Epidermal melanocyte (primary cell): ENCODE results near the gene TERT.
"Not testable (repeated sequence)": the region's sequence is repeated elsewhere in the genome, so short reads cannot be mapped to it uniquely, and the experiment has no call there.

Experiments
- DNase-seq: peaks from one replicate; pipeline ENCODE4 v3.0.0; 2011; ENCODE audit warnings: low spot score; ENCODE audit not compliant: insufficient read length

TERT gene

DNA sequence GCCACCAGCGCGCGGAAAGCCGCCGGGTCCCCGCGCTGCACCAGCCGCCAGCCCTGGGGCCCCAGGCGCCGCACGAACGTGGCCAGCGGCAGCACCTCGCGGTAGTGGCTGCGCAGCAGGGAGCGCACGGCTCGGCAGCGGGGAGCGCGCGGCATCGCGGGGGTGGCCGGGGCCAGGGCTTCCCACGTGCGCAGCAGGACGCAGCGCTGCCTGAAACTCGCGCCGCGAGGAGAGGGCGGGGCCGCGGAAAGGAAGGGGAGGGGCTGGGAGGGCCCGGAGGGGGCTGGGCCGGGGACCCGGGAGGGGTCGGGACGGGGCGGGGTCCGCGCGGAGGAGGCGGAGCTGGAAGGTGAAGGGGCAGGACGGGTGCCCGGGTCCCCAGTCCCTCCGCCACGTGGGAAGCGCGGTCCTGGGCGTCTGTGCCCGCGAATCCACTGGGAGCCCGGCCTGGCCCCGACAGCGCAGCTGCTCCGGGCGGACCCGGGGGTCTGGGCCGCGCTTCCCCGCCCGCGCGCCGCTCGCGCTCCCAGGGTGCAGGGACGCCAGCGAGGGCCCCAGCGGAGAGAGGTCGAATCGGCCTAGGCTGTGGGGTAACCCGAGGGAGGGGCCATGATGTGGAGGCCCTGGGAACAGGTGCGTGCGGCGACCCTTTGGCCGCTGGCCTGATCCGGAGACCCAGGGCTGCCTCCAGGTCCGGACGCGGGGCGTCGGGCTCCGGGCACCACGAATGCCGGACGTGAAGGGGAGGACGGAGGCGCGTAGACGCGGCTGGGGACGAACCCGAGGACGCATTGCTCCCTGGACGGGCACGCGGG is at the start of gene TERT:
TERT (minus strand) TSS at position 234 of the 815 bp plus-strand sequence; CDS start at position 155, 79 bp downstream.
- DNase-seq = no peak

DNA sequence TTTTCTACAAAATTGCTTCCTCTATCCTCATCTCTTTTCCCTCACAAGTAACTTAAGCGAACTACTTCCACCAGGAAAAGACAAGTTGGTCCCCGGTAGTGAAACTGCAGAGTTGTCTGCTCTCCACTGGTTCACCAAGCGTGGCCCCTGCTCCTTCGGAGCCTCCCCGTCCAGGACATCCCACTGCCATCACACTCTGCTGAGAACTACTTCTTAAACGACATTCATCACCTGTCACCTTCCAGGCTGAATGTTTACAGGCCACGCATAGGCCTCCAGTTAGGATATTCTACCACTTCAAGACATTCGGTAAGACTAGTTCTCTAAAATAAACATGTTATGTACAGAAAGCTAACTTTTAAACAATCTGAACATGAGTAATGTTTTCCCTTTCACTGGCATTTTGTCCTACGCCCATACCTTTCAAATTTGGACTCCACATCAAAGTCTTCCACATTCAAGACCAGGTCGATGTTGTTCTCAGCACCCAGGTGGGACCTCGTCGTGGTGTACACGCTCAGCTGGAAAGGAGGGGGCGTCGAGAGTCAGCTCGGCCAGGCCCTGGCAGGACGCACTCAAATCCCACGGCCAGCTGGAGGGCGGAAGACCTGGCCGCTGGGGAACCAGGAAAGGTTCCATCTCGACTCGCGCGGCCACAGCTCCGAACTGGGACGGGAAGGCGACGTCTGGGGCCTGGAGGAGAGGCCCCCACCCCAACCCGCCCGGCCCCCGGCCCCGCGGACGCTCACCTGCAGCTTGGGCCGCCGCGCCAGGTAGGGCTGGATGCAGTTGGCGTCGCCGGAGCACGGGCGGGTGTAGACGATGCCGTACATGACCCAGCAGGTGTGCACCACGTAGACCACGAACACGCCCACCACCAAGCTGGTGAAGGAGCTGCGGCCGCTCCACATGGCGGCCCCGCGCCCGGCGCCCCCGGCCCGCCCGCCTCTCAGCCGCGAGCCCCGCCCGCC is 49.3 kb upstream of the TERT start:
- no peak for DNase-seq

DNA sequence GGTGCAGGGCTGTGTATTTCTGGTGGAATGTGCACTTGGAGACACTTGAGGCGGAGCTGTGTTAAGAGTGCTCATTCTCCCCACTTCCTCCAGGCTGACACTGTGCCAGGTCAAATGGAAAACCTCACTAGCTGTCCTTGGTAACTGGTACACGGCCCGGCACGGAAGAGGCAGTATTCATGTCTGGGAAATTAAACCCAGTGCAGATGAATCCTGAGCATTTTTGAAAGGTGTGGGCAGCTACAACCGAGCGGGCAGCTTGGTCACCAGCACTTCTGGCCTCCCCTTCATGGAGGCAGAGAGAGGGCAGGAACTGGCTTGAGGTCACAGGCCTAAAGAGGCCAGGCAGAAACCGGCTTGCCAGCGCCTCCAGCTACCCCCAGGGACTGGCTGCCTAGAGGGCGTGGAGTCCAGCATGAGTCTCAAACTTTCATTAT is 48.5 kb upstream of the TERT start:
- DNase-seq = no peak

DNA sequence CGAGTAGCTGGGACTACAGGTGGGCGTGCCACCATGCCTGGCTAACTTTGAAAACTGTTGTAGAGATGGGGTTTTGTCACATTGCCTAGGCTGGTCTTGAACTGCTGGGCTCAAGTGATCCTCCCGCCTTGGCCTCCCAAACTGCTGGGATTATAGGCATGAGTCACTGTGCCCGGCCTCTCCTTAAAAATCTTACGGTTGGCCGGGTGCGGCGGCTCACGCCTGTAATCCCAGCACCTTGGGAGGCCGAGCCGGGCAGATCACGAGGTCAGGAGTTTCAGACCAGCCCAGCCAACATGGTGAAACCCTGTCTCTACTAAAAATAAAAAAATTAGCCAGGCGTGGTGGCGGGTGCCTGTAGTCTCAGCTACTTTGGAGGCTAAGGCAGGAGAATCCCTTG is 47.8 kb upstream of the TERT start:
- not testable (repeated sequence) for DNase-seq

DNA sequence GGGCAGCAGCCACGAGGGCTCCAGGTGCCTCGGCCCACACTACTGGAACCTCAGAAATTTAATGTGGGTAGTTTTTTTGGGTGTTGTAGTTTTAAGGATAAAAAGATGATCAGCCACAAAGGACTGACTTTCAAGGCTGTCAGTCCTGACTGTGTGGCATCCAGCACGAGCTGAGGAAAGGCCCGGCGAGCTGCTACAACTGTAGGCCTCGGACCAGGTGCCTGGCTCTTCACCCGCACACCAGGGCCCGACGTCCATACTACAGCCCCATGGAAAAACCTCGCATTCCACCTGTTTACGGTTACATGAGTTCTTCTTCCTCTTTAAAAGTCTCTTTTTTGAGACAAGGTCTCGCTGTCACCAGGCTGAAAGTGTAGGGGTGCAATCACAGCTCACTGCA is 47.4 kb upstream of the TERT start:
- no peak for DNase-seq

DNA sequence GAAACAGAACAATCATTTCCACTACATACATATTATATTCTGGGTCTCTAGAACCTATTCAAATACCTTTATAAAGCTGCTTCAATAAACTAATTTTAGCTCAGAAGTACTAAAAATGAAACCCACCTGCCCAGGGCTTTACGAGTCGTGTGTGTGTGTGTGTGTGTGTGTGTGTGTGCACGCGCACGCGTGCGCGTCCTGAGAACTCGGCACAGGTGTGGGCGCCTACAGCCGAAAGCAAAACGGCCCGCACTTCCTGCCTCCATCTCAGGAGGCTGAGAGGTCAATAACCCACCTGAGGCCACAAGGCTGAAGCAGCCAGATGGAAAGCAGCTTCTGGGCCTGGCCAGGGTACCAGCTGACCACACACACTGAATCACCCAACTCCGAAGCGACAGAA is 47.0 kb upstream of the TERT start:
- no peak for DNase-seq

DNA sequence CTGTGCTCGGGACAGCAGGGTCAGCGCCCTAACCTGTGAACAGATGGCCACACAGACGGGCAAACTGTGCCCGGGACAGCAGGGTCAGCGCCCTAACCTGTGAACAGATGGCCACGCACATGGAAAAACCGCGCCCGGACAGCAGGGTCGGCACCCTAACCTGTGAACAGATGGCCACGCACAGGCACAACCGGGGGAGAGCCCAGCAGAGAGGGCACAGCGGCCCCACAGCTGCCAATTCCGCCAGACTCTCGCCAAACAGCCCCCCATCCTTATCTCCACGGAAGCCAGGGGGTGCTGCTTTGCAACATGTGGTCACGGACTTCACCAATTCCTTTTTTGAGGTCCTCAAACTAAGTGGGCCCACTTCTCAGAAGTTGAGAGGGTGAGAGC is 44.9 kb upstream of the TERT start:
- DNase-seq = not testable (repeated sequence)

DNA sequence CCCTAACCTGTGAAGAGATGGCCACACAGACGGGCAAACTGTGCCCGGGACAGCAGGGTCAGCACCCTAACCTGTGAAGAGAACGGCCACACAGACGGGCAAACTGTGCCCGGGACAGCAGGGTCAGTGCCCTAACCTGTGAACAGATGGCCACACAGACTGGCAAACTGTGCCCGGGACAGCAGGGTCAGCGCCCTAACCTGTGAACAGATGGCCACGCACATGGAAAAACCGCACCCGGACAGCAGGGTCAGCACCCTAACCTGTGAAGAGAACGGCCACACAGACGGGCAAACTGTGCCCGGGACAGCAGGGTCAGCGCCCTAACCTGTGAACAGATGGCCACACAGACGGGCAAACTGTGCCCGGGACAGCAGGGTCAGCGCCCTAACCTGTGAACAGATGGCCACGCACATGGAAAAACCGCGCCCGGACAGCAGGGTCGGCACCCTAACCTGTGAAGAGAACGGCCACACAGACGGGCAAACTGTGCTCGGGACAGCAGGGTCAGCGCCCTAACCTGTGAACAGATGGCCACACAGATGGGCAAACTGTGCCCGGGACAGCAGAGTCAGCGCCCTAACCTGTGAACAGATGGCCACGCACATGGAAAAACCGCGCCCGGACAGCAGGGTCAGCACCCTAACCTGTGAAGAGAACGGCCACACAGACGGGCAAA is 44.4 kb upstream of the TERT start:
- DNase-seq = not testable (repeated sequence)

DNA sequence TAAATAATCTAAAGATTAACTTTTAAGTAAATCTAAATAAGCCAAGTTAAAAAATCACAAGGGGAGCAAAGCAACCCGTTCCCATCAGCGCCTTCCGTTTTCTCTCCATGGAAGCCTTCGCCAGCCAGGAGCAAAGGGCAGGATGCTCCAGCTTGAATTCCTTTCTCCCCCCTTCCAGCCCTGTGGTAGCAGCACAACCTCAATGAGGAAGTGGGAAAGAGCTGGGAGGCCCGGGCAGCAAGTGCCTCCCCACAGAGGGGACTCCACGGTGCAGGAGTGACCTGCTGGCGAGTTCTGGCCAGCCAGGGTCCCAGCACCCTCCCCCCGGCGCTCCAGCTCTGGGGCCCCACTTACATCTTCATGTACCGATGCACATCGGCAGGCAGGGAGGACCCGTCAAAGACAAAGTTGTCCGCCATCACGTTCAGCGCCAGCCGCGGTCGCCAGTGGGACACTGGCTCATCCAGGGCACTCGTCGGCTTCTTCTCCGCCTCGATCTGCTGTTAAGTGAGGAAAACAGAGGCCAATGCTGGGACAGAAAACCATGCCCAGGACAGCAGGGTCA is 43.7 kb upstream of the TERT start:
- DNase-seq = no peak

DNA sequence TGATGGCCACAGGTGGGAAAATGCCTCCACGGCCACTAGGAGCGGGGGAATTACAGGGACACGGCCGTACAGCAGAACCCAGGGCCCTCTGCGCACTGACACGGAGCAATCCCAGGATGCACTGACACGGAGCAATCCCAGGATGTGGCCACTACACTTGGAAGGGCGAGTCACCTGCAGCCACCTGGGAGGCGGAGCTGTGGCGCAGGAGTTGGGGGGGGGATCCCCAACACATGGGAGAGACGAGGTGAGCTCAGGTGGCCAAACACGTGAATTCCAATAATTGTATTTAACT is 43.3 kb upstream of the TERT start:
- DNase-seq = no peak

DNA sequence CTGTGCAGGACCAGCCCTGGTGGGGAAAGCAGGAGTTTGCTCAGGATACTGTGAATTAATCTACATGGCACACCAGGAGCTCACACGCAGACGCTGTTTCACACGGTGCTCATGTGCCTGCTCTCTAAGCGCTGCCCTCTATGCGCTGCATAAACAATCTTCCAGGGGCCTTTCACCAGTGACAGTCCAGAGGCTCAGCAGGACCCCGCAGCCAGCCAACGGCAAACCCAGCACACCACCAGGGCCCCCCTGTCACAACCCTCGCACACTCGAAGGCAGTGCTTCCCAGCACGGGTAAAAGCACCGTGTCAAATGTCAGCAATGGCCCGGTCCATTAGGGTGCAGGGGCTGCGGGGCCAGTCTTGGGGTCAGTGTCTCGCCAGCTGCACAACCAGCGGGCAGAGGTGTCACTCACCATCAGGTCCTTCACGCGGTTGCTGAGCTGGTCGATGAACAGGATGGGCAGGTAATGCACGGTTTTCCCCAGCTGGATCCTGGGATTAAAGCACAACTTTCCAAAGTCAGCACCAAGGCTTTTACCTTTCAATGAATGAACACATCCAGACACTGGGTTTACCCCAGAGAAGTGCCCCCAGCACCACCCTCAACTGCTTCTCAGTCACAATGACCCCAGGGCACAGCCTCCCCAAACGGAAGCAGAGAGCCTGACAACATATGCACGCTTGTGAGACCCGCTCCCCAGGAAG is 42.8 kb upstream of the TERT start:
- no peak for DNase-seq

DNA sequence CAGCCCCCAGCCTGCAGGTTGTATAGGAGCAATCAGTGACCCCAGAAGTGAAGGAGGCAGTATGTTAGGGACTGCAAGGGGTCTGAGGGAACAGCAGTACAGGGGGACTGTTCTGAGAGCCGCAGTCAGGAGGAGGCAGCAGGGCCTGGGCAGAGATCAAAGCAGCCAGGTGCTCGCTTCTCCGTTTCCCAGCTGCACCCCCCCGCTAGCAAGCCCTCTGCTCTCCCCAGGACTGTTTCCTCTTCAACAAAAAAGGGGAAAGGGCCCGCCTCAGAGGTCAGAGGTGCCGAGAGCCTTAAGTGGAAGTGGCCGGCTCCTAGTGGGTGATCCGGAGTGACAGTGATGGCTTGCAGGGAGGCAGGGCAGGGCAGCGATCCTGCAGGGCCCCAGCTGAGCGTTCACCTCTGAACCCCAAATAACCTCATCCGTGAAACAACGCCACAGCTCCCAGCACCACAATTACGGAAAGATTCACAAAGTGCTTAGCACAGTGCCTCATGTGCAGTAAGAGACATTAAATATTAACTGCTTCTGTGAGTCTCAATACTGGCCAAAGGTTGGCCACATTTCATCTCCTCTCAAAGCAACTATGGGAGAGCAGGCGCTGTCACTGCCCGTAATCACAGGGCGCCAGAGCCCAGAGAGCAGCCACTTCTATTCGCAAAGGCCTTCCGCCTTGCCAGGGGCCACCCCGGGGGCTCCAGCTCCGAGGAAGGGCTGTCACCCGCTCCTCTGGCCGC is 42.1 kb upstream of the TERT start:
- no peak for DNase-seq

DNA sequence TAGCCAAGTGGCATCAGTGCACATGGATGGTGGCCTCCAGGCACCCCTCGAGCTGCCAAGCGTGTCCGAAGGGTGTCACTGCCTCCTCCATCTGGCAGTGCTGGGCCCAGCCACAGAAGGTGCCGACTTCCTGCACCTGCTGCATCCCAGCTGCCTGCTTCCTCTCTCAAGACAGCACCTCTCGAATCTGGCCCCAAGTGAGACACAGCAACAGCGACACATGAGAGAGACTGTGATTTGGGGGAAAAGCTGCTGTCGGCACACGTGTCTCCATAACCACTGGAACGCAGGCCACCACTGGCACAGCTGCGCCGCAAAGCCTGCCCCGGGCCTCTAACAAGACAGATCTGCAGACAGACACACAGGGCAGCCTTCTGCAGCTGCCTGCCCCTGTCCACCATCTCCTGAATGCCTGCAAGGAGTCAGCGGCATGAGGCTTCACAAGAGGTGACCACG is 41.3 kb upstream of the TERT start:
- no peak for DNase-seq

DNA sequence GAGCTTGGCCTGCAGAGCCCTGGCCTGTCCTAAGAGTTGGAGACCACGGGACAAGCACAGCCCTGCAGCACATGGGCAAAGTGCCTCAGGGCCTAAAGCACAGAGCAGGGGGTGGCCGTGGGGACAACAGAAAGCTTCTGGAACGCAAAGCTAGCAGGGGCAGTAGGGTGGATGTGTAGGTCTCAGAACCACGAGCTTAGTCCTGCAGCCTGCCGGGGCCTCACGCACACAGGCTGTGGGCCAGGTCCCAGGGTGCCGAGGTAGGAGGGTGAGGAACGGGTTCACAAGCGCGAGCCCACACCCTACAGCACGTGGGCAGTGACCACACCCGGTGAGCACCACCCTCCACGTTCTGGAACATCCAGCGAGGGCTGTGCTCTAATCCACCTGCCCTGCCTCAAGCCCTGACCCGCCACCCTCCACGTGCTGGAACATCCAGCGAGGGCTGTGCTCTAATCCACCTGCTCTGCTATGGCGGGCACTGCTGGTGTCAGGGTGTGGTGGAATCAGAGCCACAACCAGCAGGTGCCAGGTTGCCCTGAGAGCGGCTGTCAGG is 40.8 kb upstream of the TERT start:
- DNase-seq = no peak

DNA sequence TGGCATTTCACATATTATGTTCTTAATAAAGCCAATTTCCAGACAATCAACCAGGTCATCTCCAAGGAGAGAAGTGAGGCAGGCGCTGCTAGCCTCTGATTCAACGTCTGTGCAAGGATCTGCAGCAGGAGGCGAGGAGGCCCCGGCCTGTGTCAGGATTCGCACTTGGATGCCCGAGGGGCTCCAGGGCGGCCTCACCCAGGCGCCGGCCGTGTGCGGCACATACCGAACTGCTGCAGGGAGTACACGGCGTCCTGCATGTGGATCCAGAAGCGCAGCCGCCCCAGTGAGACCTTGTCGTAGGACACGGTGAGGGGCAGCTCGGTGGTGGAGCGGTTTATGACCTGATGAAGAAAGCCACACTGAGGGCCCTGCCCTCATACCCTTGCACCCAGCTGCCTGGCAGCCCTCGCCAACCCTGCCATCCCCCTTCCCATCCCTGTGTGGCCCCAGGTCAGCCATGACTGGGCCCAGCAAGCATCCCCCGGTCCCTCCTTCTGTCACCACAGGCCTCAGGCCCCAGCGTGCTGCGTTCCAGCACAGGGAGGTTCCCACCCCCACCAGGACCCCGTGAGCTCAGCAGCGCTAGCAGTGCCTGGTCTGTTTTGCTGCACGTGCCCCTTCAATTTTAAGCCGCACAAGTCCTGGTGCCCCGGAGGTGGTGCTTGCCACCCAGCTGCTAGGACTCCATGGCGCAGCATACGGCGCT is 40.1 kb upstream of the TERT start:
- no peak for DNase-seq

DNA sequence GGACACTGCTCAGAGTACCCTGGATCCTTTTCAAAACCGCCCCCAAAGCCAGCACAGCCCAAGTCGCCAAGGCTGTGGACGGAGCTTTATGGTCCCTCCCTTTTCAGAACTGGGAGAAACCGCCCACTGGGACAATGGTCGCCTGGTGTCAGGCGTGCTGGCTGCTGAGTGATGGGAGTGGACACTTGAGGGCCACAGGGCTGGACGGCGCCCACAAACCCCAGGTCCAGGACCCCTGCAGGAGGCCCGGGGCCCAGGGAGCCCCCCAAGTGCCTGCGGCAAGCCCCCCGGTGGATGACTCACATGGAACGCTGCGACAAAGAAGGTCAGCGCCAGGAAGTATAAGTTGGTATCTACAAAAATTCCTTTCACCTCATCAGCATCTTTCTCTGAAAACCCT is 39.1 kb upstream of the TERT start:
- no peak for DNase-seq

DNA sequence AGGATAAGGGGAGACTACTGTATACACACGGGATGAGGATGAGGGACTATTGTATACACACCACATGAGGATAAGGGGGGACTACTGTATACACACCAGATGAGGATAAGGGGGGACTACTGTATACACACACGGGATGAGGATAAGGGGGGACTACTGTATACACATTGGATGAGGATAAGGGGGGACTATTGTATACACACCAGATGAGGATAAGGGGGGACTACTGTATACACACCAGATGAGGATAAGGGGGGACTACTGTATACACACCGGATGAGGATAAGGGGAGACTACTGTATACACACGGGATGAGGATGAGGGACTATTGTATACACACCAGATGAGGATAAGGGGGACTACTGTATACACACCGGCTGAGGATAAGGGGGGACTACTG is 38.4 kb upstream of the TERT start:
- DNase-seq = not testable (repeated sequence)

DNA sequence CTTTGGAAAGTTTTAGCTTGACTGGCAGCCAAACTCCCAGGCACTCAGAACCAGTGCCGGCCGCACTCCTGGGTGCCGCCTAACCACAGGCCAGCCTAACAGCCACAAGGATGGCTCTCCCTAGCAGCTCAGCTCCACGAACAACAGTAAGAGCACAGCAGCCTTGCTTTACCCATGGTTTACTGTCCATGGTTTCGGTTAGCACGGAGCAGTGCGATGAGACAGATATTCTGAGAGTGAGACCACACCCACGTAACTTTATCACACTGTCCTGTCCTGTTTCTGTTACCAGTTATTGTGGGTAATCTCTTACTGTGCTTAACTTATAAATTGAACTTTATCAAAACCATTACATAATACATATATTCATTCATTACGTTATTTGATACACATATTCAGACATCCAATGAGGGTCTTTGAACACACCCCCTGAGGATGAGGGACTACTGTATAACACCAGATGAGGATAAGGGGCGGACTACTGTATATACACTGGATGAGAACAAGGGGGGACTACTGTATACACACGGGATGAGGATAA is 37.7 kb upstream of the TERT start:
- DNase-seq = no peak

DNA sequence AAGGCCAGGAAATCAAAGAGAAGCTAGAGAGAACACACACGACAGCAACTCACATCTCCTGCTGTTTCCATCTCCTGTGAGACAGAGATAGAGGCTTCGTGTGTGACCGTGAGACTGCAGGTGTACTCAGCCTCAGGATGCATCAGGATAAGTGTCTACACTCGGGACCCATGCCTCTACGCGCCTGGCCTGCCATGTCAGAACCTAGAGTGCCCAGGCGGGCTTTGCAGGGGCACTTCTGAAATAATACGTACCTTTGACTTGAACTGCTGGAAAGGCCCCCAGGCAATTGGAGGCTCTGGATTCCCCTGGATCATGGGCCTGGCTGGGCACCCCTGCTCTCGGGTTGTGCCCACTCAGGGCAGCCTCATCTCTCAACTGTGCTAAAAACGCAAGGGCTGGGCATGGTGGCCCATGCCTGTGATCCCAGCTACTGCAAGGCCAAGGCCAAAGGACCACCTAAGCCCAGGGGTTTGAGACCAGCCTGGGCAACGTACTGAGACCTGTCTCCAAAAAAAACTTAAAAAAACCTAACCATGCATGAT is 37.1 kb upstream of the TERT start:
- DNase-seq = no peak
